Stimulated activated CD8-positive, alpha-beta memory T cell treated with anti-CD3 and anti-CD28 coated beads, Interleukin-7, amount 100 ng/mL, for 24 hours (primary cell): Measurements from ENCODE around the gene TRIO.

ENCODE experiments used
- DNase-seq: peaks from one replicate; pipeline ENCODE4 v3.0.0-alpha.2; 2020; ENCODE audit warnings: low read depth

Gene TRIO

GRCh38 chr5:14123551-14123950 is 19.6 kb upstream of the TRIO start:
- no peak for DNase-seq

DNA sequence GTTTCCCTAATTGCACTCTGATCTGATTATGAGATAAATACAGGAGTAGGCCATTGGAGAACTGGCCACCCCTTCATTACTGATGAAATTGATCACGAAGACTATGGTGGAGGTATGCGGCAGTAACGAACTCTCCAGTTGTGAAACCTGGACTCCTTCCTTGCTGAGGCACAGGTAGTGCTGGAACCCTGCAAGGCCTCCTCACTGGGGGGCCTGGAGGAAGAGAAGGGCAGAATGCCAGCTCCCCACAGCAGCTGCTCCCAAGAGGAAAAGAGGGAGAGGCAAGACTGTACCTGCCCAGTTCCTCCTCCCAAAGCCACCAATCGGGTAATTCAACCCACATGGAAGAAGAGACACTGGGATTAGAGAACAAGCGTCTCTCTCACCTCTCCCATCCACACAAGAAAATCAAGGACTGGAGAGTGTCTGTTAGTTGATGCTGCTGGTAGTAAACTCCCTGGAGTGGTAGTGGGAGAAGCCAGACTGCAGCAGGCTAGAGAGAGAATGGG is 19.1 kb upstream of the TRIO start:
- DNase-seq, result no peak

DNA sequence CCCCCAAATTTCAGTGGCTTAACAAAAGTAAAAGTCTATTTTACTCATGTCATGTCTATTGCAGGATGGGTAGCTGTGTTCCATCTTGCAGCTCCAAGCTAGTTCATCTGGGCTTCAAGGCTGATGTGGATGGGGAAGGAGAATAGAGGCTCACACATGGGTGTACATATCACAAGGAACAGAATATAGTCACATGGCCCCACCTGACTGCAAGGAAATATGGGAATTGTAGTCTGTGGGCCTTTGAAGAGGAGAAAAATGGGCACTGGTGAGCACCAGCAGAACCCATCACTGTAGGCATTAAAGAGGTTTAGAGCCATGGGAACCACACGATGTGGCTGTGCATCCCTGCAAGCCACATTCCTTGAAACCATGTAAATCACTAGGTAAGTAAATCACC is 17.9 kb upstream of the TRIO start:
- no peak for DNase-seq

GRCh38 chr5:14127587-14127986 is 15.6 kb upstream of the TRIO start:
- DNase-seq, result no peak

DNA sequence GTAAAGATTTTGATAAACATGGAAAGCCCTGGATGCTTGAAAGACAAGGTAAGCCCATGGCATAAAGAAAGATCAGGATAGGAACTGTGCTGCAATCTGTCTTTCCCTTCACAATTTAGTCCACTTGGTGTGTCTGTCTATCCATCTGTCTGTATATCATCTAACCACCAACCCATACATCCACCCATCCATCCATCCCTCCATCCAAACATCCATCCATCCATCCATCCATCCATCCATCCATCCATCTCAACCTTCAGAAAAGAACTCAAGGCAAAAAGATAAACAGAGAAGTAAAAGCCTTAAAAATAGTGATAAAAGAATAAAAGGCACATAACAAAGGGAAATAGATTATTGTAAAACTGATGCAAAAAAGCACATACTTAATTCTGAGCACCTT is 15.1 kb upstream of the TRIO start:
- DNase-seq, result no peak

- DNase-seq, result no peak
Observed at GRCh38 chr5:14129123-14129522, 14.0 kb upstream of the TRIO start.

- DNase-seq, result no peak
Observed at GRCh38 chr5:14131855-14132503, 11.2 kb upstream of the TRIO start.

GRCh38 chr5:14133394-14133793 is 9.7 kb upstream of the TRIO start:
- DNase-seq, result no peak

DNA sequence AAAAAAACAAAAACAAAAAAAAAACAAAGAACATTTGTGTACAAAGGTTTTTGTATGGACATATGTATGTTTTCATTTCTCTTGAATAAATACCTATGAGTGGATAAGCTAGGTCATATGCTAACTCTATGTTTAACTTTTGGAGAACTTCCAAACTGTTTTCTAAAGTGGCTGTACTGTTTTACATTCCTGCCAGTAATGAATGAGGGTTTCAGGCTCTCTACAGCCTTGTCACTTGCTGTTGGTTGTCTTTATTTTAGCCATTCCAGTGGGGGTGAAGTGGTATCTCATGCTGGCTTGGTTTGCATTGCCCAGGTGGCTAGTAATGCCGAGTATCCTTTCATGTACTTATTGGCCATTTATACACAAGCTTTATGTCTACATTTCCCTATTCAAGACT is 9.1 kb upstream of the TRIO start:
- DNase-seq, result no peak

DNA sequence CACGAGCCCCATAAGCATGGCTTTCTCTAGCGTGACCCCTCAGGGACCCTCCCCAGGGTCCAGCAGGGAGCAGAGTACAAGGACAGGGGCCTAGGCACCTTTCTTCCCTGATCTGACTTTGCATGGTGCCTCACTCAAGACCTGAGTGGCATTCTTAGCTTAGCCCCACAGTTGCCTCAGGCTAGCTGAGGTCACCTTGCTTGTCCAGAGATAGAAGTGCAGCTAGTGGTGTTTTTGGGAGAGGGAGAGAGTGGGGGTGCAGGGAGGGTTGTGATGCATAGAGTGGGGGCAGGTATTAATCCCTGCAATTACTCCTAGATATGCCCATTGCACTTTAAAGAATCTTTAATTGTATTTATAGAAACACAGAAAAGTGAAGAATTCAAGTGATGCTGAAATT is 8.4 kb upstream of the TRIO start:
- DNase-seq, result no peak

DNA sequence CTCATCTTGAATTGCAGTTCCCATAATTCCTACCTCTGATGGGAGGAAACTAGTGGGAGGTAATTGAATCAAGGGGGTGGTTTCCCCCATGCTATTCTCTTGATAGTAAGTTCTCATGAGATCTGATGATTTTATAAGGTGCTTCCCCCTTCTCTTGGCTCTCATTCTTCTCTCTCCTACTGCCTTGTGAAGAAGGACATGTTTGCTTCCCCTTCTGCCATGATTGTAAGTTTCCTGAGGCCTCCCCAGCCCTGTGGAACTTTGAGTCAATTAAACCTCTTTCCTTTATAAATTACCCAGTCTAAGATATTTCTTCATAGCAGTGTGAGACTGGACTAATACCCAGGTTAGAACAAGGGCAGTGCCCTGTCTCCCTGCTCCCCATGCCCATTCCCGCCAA is 7.5 kb upstream of the TRIO start:
- DNase-seq, result no peak

DNA sequence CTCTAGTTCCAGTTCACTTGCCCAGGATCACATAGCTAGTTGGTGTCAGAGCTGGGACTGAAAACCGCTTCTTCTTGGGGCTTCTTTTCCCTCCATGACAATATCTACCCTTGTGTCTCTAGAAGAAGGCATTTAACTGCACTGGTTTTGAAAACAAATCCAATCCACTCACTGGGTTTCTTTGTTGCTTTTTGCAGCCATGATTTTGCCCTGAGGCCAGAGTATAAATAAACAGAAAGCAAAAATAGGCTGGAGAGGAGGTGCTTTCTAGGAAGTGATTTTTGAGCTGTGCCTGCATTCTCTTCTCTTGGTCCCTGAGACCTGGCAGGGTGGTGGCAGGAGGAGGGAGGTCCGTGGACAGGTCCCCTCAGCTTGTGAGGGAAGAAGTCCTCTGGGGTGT is 6.9 kb upstream of the TRIO start:
- no peak for DNase-seq

- DNase-seq, result no peak
Observed at GRCh38 chr5:14138608-14139540, 4.3 kb upstream of the TRIO start.

GRCh38 chr5:14141764-14142163 is 1.4 kb upstream of the TRIO start:
- no peak for DNase-seq

- no peak for DNase-seq
Observed at GRCh38 chr5:14142202-14142826, 828 bp upstream of the TRIO start.

GRCh38 chr5:14143546-14143840 is 351 bp downstream of the TRIO start:
- DNase-seq, result no peak

DNA sequence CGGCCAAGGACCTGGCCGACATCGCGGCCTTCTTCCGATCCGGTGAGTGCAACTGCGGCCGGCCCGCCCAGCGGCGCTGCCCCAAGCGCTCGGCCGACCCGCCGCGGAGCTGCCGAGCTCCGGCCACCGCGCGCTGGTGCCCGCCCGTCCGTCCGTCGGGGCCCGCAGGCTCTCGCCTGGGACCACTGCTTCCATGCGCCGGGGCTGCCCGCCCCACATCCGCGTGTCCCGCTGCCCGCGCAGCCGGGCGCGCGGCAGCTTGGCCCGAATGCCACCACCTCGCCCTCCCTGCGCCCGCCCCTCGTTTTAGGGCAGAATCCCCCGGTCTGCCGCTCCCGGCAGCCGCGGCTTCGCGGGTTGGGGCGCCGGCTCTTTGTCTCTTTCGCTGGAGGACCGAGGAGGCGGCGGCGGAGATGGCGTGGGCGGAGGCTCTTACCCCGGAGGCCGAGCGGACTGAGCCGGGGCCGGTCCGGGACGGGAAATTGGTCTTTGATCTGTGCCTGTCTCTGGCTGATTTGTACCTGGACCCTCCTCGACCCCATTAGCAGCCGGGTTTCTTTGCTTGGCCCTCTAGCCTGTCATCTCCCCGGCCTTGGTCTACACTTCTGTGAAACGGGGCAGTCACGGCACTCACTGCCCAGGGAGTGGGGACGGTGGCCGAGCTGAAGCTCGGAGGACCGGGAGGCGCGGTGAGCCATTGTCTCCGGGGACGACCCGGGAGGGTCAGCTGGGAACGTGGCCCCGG is 871 bp downstream of the TRIO start:
- DNase-seq, result no peak

DNA sequence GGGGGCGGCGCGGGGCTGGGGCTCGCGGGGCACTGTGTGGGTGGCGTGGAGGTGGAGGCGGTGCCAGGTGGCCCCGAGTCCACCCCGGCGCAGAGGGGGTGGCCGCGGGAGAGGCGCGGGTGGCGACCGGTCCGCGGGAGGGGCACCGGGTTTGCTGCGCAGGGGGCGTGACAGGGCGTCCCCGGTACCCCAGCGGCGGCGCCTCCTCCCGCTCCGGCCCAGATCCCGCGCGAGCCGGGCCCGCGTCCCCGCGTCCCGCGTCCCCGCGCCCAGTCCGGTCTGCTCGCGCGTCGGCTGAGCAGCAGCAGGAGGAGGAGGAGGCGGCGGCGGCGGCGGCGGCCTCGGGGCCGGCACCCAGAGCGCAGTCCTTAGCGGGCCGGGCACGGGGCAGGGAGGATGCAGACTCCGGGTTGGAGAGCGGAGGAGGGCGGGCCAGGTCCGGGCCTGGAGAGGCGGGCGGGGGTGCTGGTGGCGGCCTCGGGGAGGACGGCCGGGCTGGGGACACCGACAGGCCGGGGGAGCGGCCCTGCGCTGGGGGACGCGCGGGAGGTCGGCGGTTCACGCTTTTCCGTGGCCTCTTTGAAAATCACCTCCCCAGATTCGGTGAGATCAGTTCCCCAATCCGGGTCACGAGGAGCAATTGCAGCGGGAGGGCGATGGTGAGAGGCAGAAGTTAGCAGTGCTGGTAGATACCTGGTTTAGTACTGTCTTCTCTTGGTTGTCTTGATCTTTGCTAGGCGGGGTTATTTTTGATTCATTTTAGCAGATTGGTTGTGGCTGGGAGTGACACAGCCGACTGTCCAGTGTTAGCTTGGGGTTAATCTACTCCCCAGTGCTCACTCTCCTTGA is 1.7 kb downstream of the TRIO start:
- no peak for DNase-seq

- no peak for DNase-seq
Observed at GRCh38 chr5:14145435-14146334, 2.5 kb downstream of the TRIO start.

GRCh38 chr5:14146725-14147124 is 3.6 kb downstream of the TRIO start:
- DNase-seq, result no peak
